Measurements from ENCODE around the gene FILIP1L. TPM values are rescaled to one million over a fixed set of nuclear protein-coding genes. Genes with fewer than 3 reads are reported as not detected.

Gene FILIP1L
- total and polyA plus RNA-seq, 2 of the 13 experiments (the other 11 are each of a cell fraction or from before 2014, with no cell fraction given), result 8.1 to 187 TPM

- TF ChIP-seq PRDM15 (CRISPR knock-in tag; IDR thresholded peaks at IDR 0.05) (no peak), MTF1 (CRISPR knock-in tag; IDR thresholded peaks at IDR 0.05) (no peak)
Measured at GRCh38 chr3:99943931-99944761, 170.2 kb downstream of the FILIP1L start (continued).

GRCh38 chr3:99941211-99941610, 173.1 kb downstream of the FILIP1L start:
- Histone ChIP-seq H3K27ac (ENCODE audit: extremely low read length, insufficient read depth, low read length) (no peak overlapping the region), H3K79me2 (ENCODE audit: insufficient read depth, low read length) (no peaks in the 10 kb centered on the region), H3K27me3 (ENCODE audit: control insufficient read depth in 1 of 2, insufficient read depth in 2 of 2, low read length in 2 of 2) (no peaks in the 10 kb centered on the region), H3K9me3 (ENCODE audit: low read length) (no peaks in the 10 kb centered on the region), H3K9ac (ENCODE audit: insufficient read depth, low read depth, low read length) (no peak overlapping the region), H2AFZ (ENCODE audit: low read length) (no peak overlapping the region), H4K20me1 (ENCODE audit: insufficient read depth, low read length) (no peaks in the 10 kb centered on the region), H3K4me3 (replicated peaks in 1 of 3; ENCODE audit: insufficient read depth in 1 of 3, low read depth in 2 of 3, low read length in 3 of 3) (no peak overlapping the region), H3K4me1 (ENCODE audit: insufficient read depth, low read length) (peaks cover 50% of the 10 kb centered on the region), H3K36me3 (replicated peaks in 1 of 2; ENCODE audit: control insufficient read depth in 1 of 2, insufficient read depth in 2 of 2, low read length in 2 of 2) (no peaks in the 10 kb centered on the region), H3K4me2 (ENCODE audit: low read depth, low read length) (no peak overlapping the region)
- ChIA-PET POLR2A (no interaction called here), CTCF (ENCODE audit: low intra/inter-chr PET ratio, low total read pairs) (no interaction called here)
- no TSS peak for BruUV-seq (replicated peaks)
- intact Hi-C loops (cut with micrococcal nuclease; ENCODE audit: unreplicated experiment) (loop anchor here (10.0 kb wide), 1 partner anchor 314 kb away; no protein-coding TSS in a partner anchor), in situ Hi-C loops (cut with HindIII; ENCODE audit: extremely low pct_ligation_motif_present, low pct_unique_long_range_greater_than_20kb) (no loop called here)
- FAIRE-seq (no peak), ATAC-seq (no peak), DNase-seq (ENCODE audit: low spot score) (no peak)
- 100% methylated on average over 1 of the region's 1 CpG for WGBS (ENCODE audit: low lambda C conversion rate)
- TF ChIP-seq ATF2 (CRISPR knock-in tag; IDR thresholded peaks at IDR 0.05) (no peak), ZNF570 (CRISPR knock-in tag; IDR thresholded peaks at IDR 0.05; ENCODE audit: borderline replicate concordance) (no peak), ZNF34 (CRISPR knock-in tag; IDR thresholded peaks at IDR 0.05; ENCODE audit: borderline replicate concordance) (no peak), ZNF562 (CRISPR knock-in tag; IDR thresholded peaks at IDR 0.05; ENCODE audit: borderline replicate concordance) (no peak), ZNF761 (CRISPR knock-in tag; conservative IDR thresholded peaks at IDR 0.05) (no peak), ZGPAT (CRISPR knock-in tag; IDR thresholded peaks at IDR 0.05) (no peak), ZNF639 (CRISPR knock-in tag; conservative IDR thresholded peaks at IDR 0.05) (no peak), ZNF557 (CRISPR knock-in tag; IDR thresholded peaks at IDR 0.05) (no peak), PHF8 (CRISPR knock-in tag; IDR thresholded peaks at IDR 0.05) (no peak), ZNF362 (CRISPR knock-in tag; IDR thresholded peaks at IDR 0.05; ENCODE audit: borderline replicate concordance) (no peak)

Measured in HepG2 (cell line).